Mucosa of descending colon (tissue), 3 donors: ENCODE results near the gene CA5A. TPM values are rescaled to one million over a fixed set of nuclear protein-coding genes. Genes with fewer than 3 reads are reported as not detected.

ENCODE experiments used
- ATAC-seq: fragments of 200-7000 bp; cut with Tn5 transposase; one replicate; pipeline ENCODE4 v1.9.1; 2020; ENCODE audit warnings: mild to moderate bottlenecking, moderate library complexity
- DNase-seq, 3 donors: peaks; one replicate each; pipeline ENCODE4 v3.0.0-alpha.2; 2020
- H3K36me3 ChIP-seq: fragments of 200-600 bp; one replicate; pipeline ENCODE4 v1.8.0; 2021; ENCODE audit warnings: low read depth, mild to moderate bottlenecking
- H3K4me1 ChIP-seq: fragments of 200-600 bp; one replicate; pipeline ENCODE4 v1.8.0; 2021; ENCODE audit warnings: low read depth, mild to moderate bottlenecking
- H3K4me3 ChIP-seq: fragments of 200-600 bp; one replicate; pipeline ENCODE4 v1.8.0; 2021; ENCODE audit warnings: mild to moderate bottlenecking
- H3K9me3 ChIP-seq: fragments of 200-600 bp; one replicate; pipeline ENCODE4 v1.8.0; 2021; ENCODE audit warnings: mild to moderate bottlenecking
- CTCF ChIP-seq: fragments of 200-600 bp; IDR thresholded peaks from one replicate; pipeline ENCODE4 v1.8.0; 2022; ENCODE audit warnings: antibody characterized with exemption, mild to moderate bottlenecking
- intact Hi-C, 2 donors: fragments of 100-400 bp; cut with DNase I in 1 of 2; cut with micrococcal nuclease in 1 of 2; formaldehyde crosslinking; loops; one replicate each; pipeline versions ENCODE4 v1.11.0 to v1.11.1; 2022; cut with DNase I, micrococcal nuclease
- total RNA-seq, 3 donors: library from RNA; stranded (reverse); fragmentation: NEBNext Ultra II Directional in 2 of 3; extraction: Animal tissue kit (Norgen Biotek cat#: 25700) in 2 of 3; gene quantifications; one replicate each; pipeline versions ENCODE4 v1.2.1 to v1.2.4, GENCODE V29; 2021 to 2023
- donor health status: DM: no; HTN: no; CAD: no; lungs with moderate emphysema.
- donor health status: DM: no; HTN: no; CAD: no.
- donor health status: DM: no; HTN: yes; CAD: no.

Gene CA5A
- total RNA-seq, 3 donors from 2014 or later, result 0.05 to 0.25 TPM; not detected in 1

GRCh38 chr16:87951552-87952538, 15.5 kb upstream of the CA5A start:
- peaks cover 20% of the 10 kb centered on the region for H3K4me1 ChIP-seq
- peak; percentile 44 to 75 (median 48) for DNase-seq

GRCh38 chr16:87950765-87951551, 14.6 kb upstream of the CA5A start, which contains the start of gene BANP:
Gene BANP, plus strand, starts transcription at chr16:87951434. Its CDS starts 23,682 bp downstream, at chr16:87975116.
- Histone ChIP-seq H3K9me3 (no peaks in the 10 kb centered on the region), H3K36me3 (no peaks in the 10 kb centered on the region), H3K4me3 (peak within 1 kb of the TSS; percentile 87), H3K4me1 (peaks cover 20% of the 10 kb centered on the region)
- peak; percentile 58 for TF ChIP-seq CTCF
- intact Hi-C loops, result no loop called here
- ATAC-seq, result peak; percentile 92
- DNase-seq, result peak; percentile 96 to 100 (median 97)

More at GRCh38 chr16:87951552-87952538, 15.5 kb upstream of the CA5A start:
- no peak for ATAC-seq
- intact Hi-C loops, result no loop called here
- no peak for TF ChIP-seq CTCF
- Histone ChIP-seq H3K9me3 (no peaks in the 10 kb centered on the region), H3K4me3 (peak overlapping the region; percentile 87), H3K36me3 (no peaks in the 10 kb centered on the region)

GRCh38 chr16:87949071-87949744, 12.9 kb upstream of the CA5A start:
- TF ChIP-seq CTCF, result no peak
- ATAC-seq (no peak), DNase-seq (peak in 1 of 3 donors; percentile 60)
- no peaks in the 10 kb centered on the region for H3K9me3 ChIP-seq
- intact Hi-C loops, result no loop called here
- no peaks in the 10 kb centered on the region for H3K36me3 ChIP-seq
- no peak overlapping the region for H3K4me3 ChIP-seq
- peaks cover 15% of the 10 kb centered on the region for H3K4me1 ChIP-seq

GRCh38 chr16:87948735-87949070, 12.4 kb upstream of the CA5A start:
- peaks cover 10% of the 10 kb centered on the region for H3K4me1 ChIP-seq
- H3K36me3 ChIP-seq, result no peaks in the 10 kb centered on the region
- intact Hi-C loops, result no loop called here
- ATAC-seq (no peak), DNase-seq (no peak)
- no peaks in the 10 kb centered on the region for H3K9me3 ChIP-seq
- TF ChIP-seq CTCF, result no peak
- H3K4me3 ChIP-seq, result no peak overlapping the region

- intact Hi-C loops, result no loop called here
- no peak for ATAC-seq
- DNase-seq, result peak in 2 of 3 donors; percentile 41 to 45
Observed at GRCh38 chr16:87948119-87948545, 11.8 kb upstream of the CA5A start.

More at GRCh38 chr16:87948119-87948545, 11.8 kb upstream of the CA5A start:
- Histone ChIP-seq H3K4me1 (peaks cover 10% of the 10 kb centered on the region), H3K36me3 (no peaks in the 10 kb centered on the region), H3K9me3 (no peaks in the 10 kb centered on the region), H3K4me3 (no peak overlapping the region)
- no peak for TF ChIP-seq CTCF
